ENCODE measurements around the gene RPA1.

GRCh38 chr17:1948517-1948825, 118.7 kb downstream of the RPA1 start:
- TF ChIP-seq CTCF (IDR thresholded peaks at IDR 0.05) (no peak), POLR2A (IDR thresholded peaks at IDR 0.05) (no peak)
